Ishikawa (cell line): ENCODE measurements around the gene FRMD4B.

Experiments used
- CEBPB ChIP-seq: IDR thresholded peaks from 2 replicates; pipeline ENCODE4 v1.6.1; 2012
- EP300 ChIP-seq: IDR thresholded peaks from 2 replicates; pipeline ENCODE4 v1.6.1; 2012; ENCODE audit warnings: borderline replicate concordance
- RAD21 ChIP-seq: IDR thresholded peaks from 2 replicates; pipeline ENCODE4 v1.6.1; 2012; ENCODE audit warnings: low read depth
- REST ChIP-seq: IDR thresholded peaks from 2 replicates; pipeline ENCODE4 v1.6.1; 2012; ENCODE audit warnings: low read depth, mild to moderate bottlenecking
- TEAD4 ChIP-seq: IDR thresholded peaks from 2 replicates; pipeline ENCODE4 v1.6.1; 2012
- USF1 ChIP-seq: IDR thresholded peaks from 2 replicates; pipeline ENCODE4 v1.6.1; 2012

GRCh38 chr3:69209413-69209812, 176.5 kb downstream of the FRMD4B start:
- TF ChIP-seq RAD21 (no peak), TEAD4 (no peak), EP300 (no peak), REST (no peak), CEBPB (no peak), USF1 (no peak)
